Nephron progenitor cell (in vitro differentiated cells): Measurements from ENCODE around the gene PLXNA4.

Experiments
- DNase-seq: peaks from one replicate; pipeline ENCODE4 v3.0.0; 2021
- H3K27ac Mint-ChIP-seq: 2 replicates; pipeline ENCODE4 v1.8.0; 2021; ENCODE audit warnings: mild to moderate bottlenecking, moderate library complexity, mixed read lengths
- H3K27me3 Mint-ChIP-seq: 2 replicates; pipeline ENCODE4 v1.8.0; 2021; ENCODE audit warnings: mild to moderate bottlenecking, low read depth, mixed read lengths; ENCODE audit not compliant: poor library complexity
- H3K36me3 Mint-ChIP-seq: 2 replicates; pipeline ENCODE4 v1.8.0; 2021; ENCODE audit warnings: low read depth, mixed read lengths
- H3K4me1 Mint-ChIP-seq: 2 replicates; pipeline ENCODE4 v1.8.0; 2021; ENCODE audit warnings: mixed read lengths
- H3K4me3 Mint-ChIP-seq: 2 replicates; pipeline ENCODE4 v1.8.0; 2021; ENCODE audit warnings: mild to moderate bottlenecking, moderate library complexity, mixed read lengths
- H3K9me3 Mint-ChIP-seq: 2 replicates; pipeline ENCODE4 v1.8.0; 2021; ENCODE audit warnings: mild to moderate bottlenecking, moderate library complexity, mixed read lengths
- TF ChIP-seq, protein P1 (sequence below): fragments of 200-600 bp; sonication (generic); IDR thresholded peaks from 2 replicates; pipeline ENCODE4 v1.5.0; 2021; ENCODE audit warnings: antibody characterized with exemption

Gene PLXNA4

DNA sequence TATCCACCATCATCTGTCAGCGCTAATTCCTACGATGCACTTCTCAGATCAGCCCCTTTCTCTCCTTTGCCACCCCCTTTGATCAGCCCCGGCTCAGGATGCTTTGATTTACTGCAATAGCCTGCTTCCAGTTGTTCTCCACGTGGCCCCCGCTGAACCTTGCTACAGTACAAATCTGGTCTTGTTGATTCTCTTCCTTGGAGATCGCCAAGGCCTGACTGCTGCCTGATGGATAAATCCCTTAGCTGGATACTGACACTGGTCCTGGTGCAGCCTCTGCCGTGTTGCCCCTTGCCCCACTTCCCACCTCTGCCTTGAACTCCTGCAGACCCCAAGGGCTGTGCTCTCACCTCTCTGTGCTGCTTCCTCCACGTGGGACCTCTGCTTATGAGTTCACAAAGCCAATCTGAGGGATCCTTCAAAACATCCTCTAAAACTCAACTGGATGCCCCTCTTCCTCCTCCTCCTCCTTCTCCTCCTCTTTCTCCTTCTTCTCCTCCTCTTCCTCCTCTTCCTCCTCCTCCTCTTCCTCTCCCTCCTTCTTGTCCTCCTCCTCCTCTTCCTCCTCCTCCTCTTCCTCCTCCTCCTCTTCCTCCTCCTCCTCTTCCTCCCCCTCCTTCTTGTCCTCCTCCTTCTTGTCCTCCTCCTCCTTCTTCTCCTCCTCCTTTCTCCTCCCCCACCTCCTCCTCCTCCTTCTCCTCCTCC lies 15.3 kb downstream of the PLXNA4 start:
- TF ChIP-seq, protein P1, sequence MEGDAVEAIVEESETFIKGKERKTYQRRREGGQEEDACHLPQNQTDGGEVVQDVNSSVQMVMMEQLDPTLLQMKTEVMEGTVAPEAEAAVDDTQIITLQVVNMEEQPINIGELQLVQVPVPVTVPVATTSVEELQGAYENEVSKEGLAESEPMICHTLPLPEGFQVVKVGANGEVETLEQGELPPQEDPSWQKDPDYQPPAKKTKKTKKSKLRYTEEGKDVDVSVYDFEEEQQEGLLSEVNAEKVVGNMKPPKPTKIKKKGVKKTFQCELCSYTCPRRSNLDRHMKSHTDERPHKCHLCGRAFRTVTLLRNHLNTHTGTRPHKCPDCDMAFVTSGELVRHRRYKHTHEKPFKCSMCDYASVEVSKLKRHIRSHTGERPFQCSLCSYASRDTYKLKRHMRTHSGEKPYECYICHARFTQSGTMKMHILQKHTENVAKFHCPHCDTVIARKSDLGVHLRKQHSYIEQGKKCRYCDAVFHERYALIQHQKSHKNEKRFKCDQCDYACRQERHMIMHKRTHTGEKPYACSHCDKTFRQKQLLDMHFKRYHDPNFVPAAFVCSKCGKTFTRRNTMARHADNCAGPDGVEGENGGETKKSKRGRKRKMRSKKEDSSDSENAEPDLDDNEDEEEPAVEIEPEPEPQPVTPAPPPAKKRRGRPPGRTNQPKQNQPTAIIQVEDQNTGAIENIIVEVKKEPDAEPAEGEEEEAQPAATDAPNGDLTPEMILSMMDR = no peak
- Mint-ChIP-seq H3K27me3 (peaks cover 88% of the 10 kb centered on the region), H3K4me1 (peaks cover 10% of the 10 kb centered on the region), H3K27ac (no peak overlapping the region), H3K4me3 (no peak overlapping the region), H3K36me3 (no peaks in the 10 kb centered on the region), H3K9me3 (peaks cover 10% of the 10 kb centered on the region)
- no peak for DNase-seq

DNA sequence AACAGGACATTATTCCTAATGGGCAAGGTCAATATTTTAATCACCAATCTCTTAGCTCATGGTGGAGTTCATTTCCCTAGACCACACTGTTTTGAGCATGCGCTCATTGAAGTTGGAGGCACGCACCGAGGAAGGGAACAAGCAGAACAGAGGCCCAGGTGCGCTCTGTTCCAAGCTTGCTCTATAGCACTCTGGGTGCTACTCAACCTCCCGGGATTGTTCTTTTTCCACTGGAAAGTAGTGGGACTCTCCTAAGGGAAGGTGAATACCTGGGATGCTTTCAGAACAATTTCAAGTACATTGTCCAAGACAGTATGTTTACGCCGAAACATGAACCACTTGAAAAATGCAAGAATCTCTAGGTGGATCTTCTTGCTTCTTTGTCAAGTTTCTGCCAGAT lies 16.2 kb downstream of the PLXNA4 start:
- H3K36me3 Mint-ChIP-seq = no peaks in the 10 kb centered on the region
- peaks cover 10% of the 10 kb centered on the region for H3K9me3 Mint-ChIP-seq

DNA sequence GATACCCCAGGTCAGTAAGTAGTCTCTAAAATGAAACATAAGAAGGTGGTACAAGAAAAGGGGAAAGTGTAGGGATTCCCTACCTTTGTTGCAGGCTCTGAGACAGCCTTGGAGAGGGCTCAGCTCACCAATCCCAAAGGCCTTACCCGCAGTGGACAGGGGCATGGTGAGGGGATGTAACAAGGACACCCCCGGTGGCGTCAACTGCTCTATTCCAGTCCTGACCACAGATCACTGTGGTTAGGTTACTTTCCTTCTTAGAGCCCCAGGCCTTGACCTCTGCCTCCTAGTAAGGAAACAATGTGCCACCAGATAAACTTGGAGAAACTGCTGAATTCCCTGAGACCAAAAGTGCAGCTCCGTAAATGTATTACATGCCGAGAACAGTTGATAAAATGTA lies 17.5 kb downstream of the PLXNA4 start:
- Mint-ChIP-seq H3K27me3 (peaks cover 84% of the 10 kb centered on the region), H3K36me3 (no peaks in the 10 kb centered on the region), H3K27ac (no peak overlapping the region), H3K4me3 (no peak overlapping the region), H3K4me1 (peaks cover 10% of the 10 kb centered on the region), H3K9me3 (peaks cover 7% of the 10 kb centered on the region)
- DNase-seq = no peak
- TF ChIP-seq, protein P1 = no peak

More for the DNA sequence above, 16.2 kb downstream of the PLXNA4 start:
- TF ChIP-seq, protein P1 = no peak
- DNase-seq = no peak
- H3K27ac Mint-ChIP-seq = no peak overlapping the region
- H3K4me3 Mint-ChIP-seq = no peak overlapping the region
- H3K27me3 Mint-ChIP-seq = peaks cover 88% of the 10 kb centered on the region
- peaks cover 10% of the 10 kb centered on the region for H3K4me1 Mint-ChIP-seq

DNA sequence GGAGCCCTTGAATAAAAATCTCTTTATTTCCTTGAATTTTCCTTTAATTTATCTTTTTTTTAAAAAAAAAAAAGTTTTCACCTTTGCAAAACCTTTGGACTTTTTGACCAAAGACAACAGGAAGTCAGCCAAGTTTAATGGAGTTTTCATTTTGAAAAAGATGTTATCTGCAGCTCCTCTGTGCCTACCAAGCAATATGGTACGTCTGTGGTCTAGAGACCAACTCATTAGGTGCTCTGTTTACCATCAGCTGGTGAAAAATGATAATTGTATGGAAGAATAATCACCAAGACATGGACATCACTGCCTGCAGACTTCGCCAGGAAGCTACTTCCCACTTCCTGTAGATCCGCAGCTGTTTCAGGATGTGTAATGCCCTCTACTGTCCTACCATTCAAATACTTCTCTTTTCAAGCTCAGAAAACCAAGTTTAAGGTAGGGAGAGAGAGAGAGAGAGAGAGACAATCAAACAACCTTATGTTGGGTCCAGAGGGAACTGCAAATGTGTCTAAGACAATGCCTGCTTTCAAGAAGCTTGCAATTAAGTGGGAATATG lies 18.7 kb downstream of the PLXNA4 start:
- Mint-ChIP-seq H3K36me3 (no peaks in the 10 kb centered on the region), H3K9me3 (peaks cover 7% of the 10 kb centered on the region)
- no peak for DNase-seq

DNA sequence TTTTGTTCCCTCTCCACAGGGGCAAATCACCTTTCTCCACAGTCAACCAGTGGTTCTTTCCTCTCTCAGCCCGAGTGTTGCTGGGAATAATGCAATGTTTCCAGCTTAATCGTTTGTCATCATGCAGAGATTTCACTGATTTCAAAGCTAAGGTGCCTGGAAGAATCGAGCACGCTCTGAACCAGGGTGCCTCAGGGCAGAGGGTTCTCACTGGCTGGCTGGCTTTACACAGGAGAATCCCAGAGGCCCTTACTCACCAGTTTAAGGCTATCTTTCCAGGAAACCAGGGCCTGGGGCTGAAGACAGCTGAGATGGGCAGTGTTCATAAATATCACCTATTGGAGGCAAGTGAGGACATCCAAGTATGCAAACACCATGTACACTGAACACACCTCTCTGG lies 21.8 kb downstream of the PLXNA4 start:
- no peak for DNase-seq
- Mint-ChIP-seq H3K27ac (no peak overlapping the region), H3K36me3 (peaks cover 11% of the 10 kb centered on the region), H3K27me3 (peaks cover 63% of the 10 kb centered on the region), H3K4me1 (peaks cover 16% of the 10 kb centered on the region), H3K9me3 (peaks cover 29% of the 10 kb centered on the region), H3K4me3 (no peak overlapping the region)
- TF ChIP-seq, protein P1 = no peak

More for the DNA sequence above, 18.7 kb downstream of the PLXNA4 start:
- TF ChIP-seq, protein P1 = no peak
- H3K27ac Mint-ChIP-seq = no peak overlapping the region
- H3K4me1 Mint-ChIP-seq = peaks cover 10% of the 10 kb centered on the region
- H3K4me3 Mint-ChIP-seq = no peak overlapping the region
- peaks cover 80% of the 10 kb centered on the region for H3K27me3 Mint-ChIP-seq

DNA sequence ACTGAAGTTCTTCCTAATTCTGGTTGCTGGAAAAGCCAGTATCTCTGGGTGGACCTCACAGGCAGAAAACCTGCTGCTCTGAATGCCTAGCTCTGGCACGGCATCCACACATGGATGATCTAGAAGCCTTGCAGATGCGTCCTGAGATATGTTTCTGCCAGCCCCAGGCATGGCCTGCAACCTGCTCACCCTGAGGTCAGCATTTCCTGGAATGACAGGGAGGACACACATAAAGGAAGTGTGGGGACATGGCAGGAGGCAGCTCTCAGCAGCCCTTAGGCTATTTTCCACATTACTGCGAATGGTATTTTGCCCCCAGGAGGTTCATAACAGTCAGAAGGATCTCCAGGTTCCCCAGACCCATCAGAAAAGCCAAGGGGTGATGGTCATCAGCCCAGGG lies 23.2 kb downstream of the PLXNA4 start:
- TF ChIP-seq, protein P1 = no peak
- peaks cover 11% of the 10 kb centered on the region for H3K36me3 Mint-ChIP-seq
- no peak overlapping the region for H3K4me3 Mint-ChIP-seq
- H3K27me3 Mint-ChIP-seq = peaks cover 53% of the 10 kb centered on the region
- H3K27ac Mint-ChIP-seq = no peak overlapping the region
- peaks cover 29% of the 10 kb centered on the region for H3K9me3 Mint-ChIP-seq
- H3K4me1 Mint-ChIP-seq = peaks cover 6% of the 10 kb centered on the region
- no peak for DNase-seq
